Measurements from ENCODE around the gene HJURP.

HJURP gene

GRCh38 chr2:233848276-233848675, 6.1 kb downstream of the HJURP start:
- DNase-seq, result no peak

DNA sequence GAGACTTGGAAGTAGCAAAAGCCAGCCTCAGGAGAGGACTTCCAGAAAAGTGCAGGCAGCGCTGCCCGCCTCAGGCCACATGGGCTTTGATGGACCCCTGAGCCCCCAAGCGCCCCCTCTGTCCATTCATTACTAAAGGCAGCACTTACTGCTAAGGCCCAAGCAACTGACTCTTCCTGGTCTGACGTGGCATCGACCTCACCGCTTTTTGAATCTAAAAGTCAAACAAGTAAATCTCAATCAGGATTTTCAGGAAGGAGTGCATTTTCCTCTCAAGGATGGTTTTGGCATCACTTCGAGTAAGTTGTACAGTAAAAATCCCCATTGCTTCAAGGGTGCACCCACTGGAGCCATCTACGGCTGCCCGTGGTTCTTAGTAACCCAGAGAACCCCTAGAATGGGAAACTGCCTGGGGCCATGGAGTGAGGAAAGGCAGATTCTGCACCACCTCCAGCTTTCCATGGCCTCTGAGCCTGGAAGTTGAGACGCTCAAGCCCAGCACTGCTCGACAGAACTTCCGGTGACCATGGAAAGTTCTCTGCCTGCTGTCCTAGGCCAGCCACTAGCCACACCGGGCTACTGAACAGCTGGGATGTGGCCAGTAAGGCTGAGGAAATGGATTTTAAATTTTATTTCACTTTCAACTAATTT, 7.0 kb downstream of the HJURP start:
- no peak for DNase-seq

DNA sequence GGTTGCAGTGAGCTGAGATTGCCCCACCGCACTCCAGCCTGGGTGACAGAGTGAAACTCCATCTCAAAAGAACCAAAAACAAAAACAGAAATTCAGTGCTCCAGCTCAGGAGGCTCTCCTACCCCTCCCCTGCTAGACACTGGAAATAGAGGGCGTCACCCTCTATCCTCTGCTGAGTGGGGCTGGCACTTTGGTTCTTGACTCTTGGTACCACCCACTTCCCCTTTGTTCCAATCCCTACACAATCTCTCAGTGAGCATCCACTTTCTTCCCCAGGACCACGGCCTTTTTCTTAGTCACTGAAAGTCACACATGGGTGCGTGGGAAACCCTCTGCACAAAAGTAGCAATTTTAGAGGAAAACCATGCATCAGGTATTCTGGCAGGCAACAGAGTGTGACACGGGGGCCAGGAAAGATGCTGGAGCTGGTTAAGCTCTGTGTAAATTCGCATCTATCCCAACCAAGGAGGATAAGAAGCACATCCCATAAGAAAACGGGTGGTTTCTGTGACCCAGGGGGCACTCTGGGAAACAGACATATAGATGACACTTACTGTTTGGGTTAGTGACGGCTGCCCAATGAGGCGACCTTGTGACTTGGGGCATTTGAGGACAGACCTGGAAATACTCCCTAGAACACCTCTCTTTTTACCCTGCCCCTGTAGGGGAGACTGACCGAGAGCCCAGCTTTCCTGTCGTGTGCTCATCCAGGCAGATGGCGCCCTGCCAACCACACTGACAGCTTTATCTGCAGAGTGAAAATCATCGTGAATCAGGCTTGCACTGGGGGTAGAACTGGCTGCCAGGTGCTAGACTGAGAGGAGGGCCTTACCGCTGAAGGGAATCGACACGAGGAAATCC, 7.7 kb downstream of the HJURP start:
- no peak for DNase-seq

GRCh38 chr2:233845301-233846060, 8.9 kb downstream of the HJURP start:
- no peak for DNase-seq

DNA sequence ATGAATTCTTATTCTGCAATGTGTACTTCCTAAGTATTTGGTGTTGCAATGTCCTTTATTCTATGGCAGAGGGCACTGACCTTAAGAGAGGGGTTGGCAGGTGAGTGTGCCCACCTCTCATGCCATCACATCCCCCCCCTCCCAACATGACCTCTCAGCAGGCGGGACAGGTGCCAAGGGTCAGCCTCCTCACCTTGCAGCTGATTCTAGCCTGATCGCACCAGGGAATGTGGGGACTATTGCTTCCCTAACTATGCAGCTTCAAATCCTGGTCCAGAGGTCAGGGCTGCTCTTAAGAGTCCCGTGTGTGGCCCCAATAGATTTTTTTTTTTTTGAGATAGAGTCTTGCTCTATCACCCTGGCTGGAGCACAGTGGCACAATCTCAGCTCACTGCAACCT, 9.5 kb downstream of the HJURP start:
- no peak for DNase-seq

- DNase-seq, result no peak
These were observed 10.1 kb downstream of the HJURP start for GRCh38 chr2:233844064-233844807.

DNA sequence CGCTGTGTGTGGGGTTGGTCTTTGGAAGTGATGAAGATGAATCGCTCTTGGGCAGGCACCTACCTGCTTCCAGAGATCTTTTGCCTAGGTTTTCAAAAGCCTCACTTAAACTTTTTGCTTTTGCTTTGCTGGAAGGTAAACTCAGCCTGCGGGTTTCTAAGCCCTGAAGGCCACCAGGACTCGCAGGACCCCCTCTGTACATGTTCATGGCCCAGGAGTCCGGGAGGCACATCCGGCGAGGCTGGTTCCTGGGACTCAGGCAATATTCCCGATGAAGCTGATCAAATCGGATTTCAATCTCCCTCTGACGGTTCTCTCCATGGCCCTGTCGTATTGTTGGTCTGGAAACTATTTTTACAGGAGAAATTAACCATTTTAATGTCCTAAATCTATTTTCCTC, 13.2 kb downstream of the HJURP start:
- DNase-seq, result no peak

GRCh38 chr2:233840520-233840919, 13.8 kb downstream of the HJURP start:
- no peak for DNase-seq

GRCh38 chr2:233839447-233839820, 14.9 kb downstream of the HJURP start:
- DNase-seq, result no peak

DNA sequence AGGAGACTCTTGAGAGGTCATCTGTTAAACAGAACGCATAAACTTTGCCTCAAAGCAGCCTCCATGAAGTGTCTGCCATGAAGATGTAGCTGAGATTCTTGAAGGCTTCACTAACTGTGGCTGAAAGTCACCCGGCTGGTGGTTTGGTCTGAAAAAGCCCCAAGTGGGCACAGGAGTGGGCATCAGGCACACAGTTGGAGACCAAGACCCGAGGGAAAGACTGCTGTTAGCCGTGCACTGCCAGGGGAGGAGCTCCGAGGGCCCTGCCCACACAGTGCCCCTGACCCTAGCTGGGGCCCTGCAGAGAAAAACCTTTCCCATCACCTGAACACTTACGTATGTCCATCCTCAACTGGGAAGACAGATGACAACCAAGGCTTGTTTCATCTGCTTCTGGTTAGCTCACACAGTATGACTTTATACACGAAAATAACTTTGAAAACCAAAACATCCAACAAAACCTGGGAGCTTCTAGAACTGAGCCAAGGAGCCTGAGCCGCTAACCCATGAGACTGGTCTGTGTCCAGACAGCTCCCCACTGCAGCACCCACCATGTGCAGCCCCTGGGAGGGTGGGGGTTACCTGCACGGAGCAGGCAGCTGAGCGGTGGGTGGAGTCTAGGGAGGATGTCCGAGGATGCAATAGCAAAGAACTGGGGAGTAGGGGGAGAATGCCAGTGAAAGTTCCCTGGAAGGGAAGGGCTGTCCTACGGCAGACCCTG, 15.4 kb downstream of the HJURP start:
- no peak for DNase-seq

DNA sequence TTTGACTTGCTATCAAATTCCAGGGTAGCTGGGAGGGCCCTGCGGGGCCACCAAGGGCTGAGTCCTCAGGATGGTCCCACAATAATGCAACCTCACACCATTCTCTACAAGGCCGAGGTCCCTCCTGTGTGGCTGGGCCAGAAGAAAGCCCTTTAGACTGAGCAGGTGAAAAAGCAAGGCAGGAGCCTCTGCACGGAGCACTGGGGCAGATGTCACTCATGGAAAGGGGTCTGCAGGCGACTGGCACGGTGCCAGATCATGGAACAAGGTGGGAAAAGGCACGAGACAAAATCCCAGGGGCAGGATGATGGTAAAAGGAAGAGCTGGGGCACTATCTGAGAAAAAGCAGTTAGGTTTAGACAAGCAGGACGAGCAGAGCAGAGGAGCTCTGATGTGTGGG, 16.1 kb downstream of the HJURP start:
- no peak for DNase-seq

DNA sequence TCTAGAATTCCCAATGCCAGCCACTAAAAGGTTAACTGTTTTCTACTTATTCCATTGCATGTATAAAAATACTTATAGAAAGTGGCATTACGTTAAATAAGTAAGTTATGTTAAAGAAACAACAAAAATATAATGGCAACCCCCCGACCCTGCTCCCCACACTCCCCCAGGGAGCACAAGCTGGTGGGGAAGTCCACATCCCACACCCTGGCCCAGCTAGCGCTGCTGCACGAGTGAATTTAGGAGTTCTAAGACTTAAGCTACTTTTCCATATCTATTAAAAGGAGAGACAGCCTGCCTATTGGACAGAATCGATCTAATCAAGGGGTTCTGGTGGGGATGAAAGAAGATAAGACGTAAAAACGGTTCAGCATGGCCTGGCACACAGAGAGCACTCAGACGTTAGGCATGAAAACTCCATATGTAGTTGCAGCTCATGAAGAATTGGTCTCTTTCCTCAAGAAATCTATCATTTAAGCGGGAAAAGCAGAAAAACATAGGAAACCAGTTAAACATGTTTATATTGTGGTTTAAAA, 16.6 kb downstream of the HJURP start:
- DNase-seq, result no peak

DNA sequence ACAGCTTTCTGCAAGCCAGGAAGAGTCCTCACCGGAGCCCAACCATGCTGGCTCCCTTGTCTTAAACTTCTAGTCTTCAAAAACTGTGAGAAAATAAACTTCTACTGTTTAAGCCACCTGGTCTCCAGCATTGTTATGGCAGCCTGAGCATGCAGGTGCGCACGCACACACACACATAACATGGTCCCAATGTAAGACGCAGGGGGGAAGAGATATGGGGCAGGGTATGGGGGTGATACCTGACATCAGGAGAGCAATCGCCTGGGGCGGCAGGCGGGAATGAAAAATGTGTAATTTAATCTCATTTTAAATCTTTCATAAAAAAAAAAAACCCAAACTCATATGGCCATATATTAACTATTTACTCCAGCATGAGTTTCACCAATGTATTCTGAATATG, 18.0 kb downstream of the HJURP start:
- no peak for DNase-seq

- no peak for DNase-seq
These were observed 18.8 kb downstream of the HJURP start for GRCh38 chr2:233835230-233836186.

- no peak for DNase-seq
These were observed 21.0 kb downstream of the HJURP start for GRCh38 chr2:233833345-233833744.

- DNase-seq, result peak; percentile 49
These were observed 21.4 kb downstream of the HJURP start for GRCh38 chr2:233832869-233833311.

DNA sequence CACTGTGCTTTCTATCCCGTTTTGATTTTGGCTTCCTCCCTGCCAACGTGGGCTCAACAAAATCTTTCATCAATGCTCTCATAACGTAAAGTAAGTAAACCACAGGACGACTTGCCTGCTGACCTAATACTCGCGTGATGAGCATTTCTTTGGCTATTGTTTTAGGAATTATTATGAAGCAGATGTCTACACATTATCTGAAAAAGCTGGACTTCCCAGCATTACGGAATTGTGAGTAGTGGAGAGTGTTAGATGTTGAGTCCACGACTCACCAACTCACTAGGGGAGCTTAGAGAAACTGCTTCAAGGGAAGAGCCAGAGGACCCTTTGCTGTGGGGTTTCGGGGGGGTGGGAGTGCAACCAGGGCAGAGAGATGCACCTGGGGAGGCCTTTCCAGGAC, 21.9 kb downstream of the HJURP start:
- no peak for DNase-seq

- DNase-seq, result no peak
These were observed 22.5 kb downstream of the HJURP start for GRCh38 chr2:233831861-233832260.

GRCh38 chr2:233831011-233831721, 23.2 kb downstream of the HJURP start:
- no peak for DNase-seq

Data from hematopoietic multipotent progenitor cell treated with erythropoietin and hydrocortisone succinate and interleukin-3 and kit ligand, for 8 days (in vitro differentiated cells).